A549 (cell line): ENCODE measurements around the gene MRLN.

Source experiments
- KDM1A ChIP-seq: fragments of 200-600 bp; sonication (generic); IDR thresholded peaks from 2 replicates; pipeline ENCODE4 v1.6.1; 2016; ENCODE audit warnings: low read depth, mild to moderate bottlenecking
- MAZ ChIP-seq: fragments of 150-350 bp; IDR thresholded peaks from 2 replicates; pipeline ENCODE4 v1.6.1; 2014; ENCODE audit warnings: antibody characterized with exemption, low read depth, low read length, borderline replicate concordance
- TF ChIP-seq, protein P1 (sequence below): fragments of >200 bp; sonication (Bioruptor Twin); formaldehyde crosslinking; IDR thresholded peaks from 3 replicates; pipeline ENCODE4 v1.5.1; 2016
- TF ChIP-seq, protein P2 (sequence below): fragments of 200-600 bp; sonication (generic); IDR thresholded peaks from 2 replicates; pipeline ENCODE4 v1.6.1; 2016; ENCODE audit warnings: antibody characterized with exemption, mild to moderate bottlenecking, moderate library complexity
- TF ChIP-seq, protein P3 (sequence below): fragments of 450-650 bp; IDR thresholded peaks from 2 replicates; pipeline ENCODE4 v1.6.1; 2014; ENCODE audit warnings: antibody characterized with exemption

DNA sequence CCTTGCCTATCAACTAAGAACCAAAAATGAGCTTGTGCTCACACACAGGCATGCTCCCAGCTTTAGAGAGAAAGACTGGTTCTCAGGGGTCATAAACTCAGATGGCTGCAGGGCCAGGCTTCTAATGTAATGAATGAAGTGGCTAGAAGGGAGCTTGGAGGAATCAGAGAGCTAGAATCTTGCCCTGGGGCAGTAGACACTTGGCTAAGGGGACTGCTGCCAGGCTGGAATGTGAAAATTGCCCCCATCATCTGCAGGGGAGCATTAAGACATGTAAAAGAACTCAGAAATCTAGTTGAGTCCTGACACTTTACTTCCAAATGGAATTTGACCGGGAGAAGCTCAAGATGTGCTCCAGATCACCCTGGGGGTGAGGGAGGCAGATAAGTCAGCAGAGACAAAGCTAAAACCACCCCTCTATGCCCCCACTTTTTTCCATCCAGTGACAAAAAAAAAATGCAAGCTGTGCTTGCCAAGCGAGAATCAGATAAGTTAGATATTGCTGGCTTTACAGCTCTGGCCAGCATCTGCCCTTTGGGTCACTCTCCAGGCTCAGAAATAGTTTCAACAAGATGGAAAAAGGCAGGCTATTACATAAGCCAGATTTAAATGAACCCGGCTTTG, 41.3 kb downstream of the MRLN start:
- TF ChIP-seq KDM1A (no peak), MAZ (no peak)
- TF ChIP-seq, protein P1, sequence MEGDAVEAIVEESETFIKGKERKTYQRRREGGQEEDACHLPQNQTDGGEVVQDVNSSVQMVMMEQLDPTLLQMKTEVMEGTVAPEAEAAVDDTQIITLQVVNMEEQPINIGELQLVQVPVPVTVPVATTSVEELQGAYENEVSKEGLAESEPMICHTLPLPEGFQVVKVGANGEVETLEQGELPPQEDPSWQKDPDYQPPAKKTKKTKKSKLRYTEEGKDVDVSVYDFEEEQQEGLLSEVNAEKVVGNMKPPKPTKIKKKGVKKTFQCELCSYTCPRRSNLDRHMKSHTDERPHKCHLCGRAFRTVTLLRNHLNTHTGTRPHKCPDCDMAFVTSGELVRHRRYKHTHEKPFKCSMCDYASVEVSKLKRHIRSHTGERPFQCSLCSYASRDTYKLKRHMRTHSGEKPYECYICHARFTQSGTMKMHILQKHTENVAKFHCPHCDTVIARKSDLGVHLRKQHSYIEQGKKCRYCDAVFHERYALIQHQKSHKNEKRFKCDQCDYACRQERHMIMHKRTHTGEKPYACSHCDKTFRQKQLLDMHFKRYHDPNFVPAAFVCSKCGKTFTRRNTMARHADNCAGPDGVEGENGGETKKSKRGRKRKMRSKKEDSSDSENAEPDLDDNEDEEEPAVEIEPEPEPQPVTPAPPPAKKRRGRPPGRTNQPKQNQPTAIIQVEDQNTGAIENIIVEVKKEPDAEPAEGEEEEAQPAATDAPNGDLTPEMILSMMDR: no peak
- TF ChIP-seq, protein P2, sequence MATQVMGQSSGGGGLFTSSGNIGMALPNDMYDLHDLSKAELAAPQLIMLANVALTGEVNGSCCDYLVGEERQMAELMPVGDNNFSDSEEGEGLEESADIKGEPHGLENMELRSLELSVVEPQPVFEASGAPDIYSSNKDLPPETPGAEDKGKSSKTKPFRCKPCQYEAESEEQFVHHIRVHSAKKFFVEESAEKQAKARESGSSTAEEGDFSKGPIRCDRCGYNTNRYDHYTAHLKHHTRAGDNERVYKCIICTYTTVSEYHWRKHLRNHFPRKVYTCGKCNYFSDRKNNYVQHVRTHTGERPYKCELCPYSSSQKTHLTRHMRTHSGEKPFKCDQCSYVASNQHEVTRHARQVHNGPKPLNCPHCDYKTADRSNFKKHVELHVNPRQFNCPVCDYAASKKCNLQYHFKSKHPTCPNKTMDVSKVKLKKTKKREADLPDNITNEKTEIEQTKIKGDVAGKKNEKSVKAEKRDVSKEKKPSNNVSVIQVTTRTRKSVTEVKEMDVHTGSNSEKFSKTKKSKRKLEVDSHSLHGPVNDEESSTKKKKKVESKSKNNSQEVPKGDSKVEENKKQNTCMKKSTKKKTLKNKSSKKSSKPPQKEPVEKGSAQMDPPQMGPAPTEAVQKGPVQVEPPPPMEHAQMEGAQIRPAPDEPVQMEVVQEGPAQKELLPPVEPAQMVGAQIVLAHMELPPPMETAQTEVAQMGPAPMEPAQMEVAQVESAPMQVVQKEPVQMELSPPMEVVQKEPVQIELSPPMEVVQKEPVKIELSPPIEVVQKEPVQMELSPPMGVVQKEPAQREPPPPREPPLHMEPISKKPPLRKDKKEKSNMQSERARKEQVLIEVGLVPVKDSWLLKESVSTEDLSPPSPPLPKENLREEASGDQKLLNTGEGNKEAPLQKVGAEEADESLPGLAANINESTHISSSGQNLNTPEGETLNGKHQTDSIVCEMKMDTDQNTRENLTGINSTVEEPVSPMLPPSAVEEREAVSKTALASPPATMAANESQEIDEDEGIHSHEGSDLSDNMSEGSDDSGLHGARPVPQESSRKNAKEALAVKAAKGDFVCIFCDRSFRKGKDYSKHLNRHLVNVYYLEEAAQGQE: no peak
- TF ChIP-seq, protein P3, sequence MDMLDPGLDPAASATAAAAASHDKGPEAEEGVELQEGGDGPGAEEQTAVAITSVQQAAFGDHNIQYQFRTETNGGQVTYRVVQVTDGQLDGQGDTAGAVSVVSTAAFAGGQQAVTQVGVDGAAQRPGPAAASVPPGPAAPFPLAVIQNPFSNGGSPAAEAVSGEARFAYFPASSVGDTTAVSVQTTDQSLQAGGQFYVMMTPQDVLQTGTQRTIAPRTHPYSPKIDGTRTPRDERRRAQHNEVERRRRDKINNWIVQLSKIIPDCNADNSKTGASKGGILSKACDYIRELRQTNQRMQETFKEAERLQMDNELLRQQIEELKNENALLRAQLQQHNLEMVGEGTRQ: no peak
